DND-41 (cell line): ENCODE data around the gene LHX2.

Source experiments
- ATAC-seq: fragments of 200-7000 bp; cut with Tn5 transposase; 3 replicates; pipeline ENCODE4 v1.9.1; 2021; ENCODE audit warnings: low read depth; ENCODE audit not compliant: insufficient read depth
- DNase-seq: peaks from one replicate; pipeline ENCODE4 v3.0.0-alpha.2; 2020
- H2AFZ ChIP-seq: 2 replicates; pipeline ENCODE4 v1.6.0; 2012; ENCODE audit warnings: low read depth, low read length
- H3K27ac ChIP-seq: 2 replicates; pipeline ENCODE4 v1.5.1; 2012; ENCODE audit warnings: low read length, inconsistent platforms
- H3K27me3 ChIP-seq: fragments of 200-600 bp; sonication (generic); 2 replicates; pipeline ENCODE4 v1.6.0; 2012; ENCODE audit warnings: low read length, mild to moderate bottlenecking, inconsistent platforms; ENCODE audit not compliant: insufficient read depth, poor library complexity
- H3K36me3 ChIP-seq: 2 replicates; pipeline ENCODE4 v1.5.1; 2012; ENCODE audit warnings: low read length, inconsistent platforms; ENCODE audit not compliant: insufficient read depth
- H3K4me1 ChIP-seq: 2 replicates; pipeline ENCODE4 v1.5.1; 2012; ENCODE audit warnings: mild to moderate bottlenecking, low read length; ENCODE audit not compliant: insufficient read depth
- H3K4me2 ChIP-seq: 2 replicates; pipeline ENCODE4 v1.6.0; 2012; ENCODE audit warnings: mild to moderate bottlenecking, moderate library complexity, low read length, inconsistent platforms; ENCODE audit not compliant: insufficient read depth
- H3K4me3 ChIP-seq, 2 experiments: fragments of 200-600 bp in 1 of 2; shearing (Covaris generic) in 1 of 2; 2 replicates each; pipeline ENCODE4 v1.5.1; 2012 to 2016; ENCODE audit warnings: inconsistent platforms in 2 of 2, low read length in 2 of 2, mild to moderate bottlenecking in 2 of 2, low read depth in 1 of 2, moderate library complexity in 1 of 2
- H3K79me2 ChIP-seq: 2 replicates; pipeline ENCODE4 v1.6.0; 2012; ENCODE audit warnings: low read length, inconsistent platforms; ENCODE audit not compliant: insufficient read depth
- H3K9ac ChIP-seq: 2 replicates; pipeline ENCODE4 v1.6.0; 2012; ENCODE audit warnings: low read depth, mild to moderate bottlenecking, inconsistent platforms, low read length, moderate library complexity
- H3K9me3 ChIP-seq: 2 replicates; pipeline ENCODE4 v1.5.1; 2012; ENCODE audit warnings: low read length, moderate library complexity, mild to moderate bottlenecking, inconsistent platforms; ENCODE audit not compliant: insufficient read depth, severe bottlenecking
- H4K20me1 ChIP-seq: 2 replicates; pipeline ENCODE4 v1.6.0; 2012; ENCODE audit warnings: low read length; ENCODE audit not compliant: insufficient read depth
- EZH2 ChIP-seq: IDR thresholded peaks from 3 replicates; pipeline ENCODE4 v1.6.1; 2012; ENCODE audit warnings: borderline replicate concordance, low read depth, mild to moderate bottlenecking, moderate library complexity, low read length, inconsistent platforms; ENCODE audit not compliant: severe bottlenecking
- TF ChIP-seq, protein P1 (sequence below): IDR thresholded peaks from 2 replicates; pipeline ENCODE4 v1.5.1; 2012; ENCODE audit warnings: borderline replicate concordance, low read length, moderate library complexity, mild to moderate bottlenecking; ENCODE audit not compliant: poor library complexity, severe bottlenecking; ENCODE audit errors: extremely low read depth

The LHX2 gene

DNA sequence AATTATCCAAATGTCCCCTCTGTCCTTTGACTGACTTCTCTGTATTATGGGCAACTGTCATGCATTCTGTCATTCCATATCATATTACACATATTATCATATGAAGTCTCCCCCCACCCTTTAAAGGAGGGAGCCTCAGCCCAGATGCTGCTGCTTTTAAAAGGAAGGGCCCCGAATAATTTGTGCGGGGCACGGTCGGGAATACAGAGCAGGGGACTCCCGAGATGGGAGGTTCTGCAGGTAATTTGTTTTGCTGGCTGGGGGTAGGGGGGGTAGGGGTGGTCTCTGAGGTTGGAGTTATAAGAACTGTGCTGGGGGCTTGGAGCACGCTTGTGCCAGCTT lies 10.1 kb upstream of the LHX2 start:
- DNase-seq (no peak), ATAC-seq (no peak)
- H4K20me1 ChIP-seq: no peaks in the 10 kb centered on the region
- no peak overlapping the region for H3K9ac ChIP-seq
- H3K4me2 ChIP-seq: no peak overlapping the region
- no peaks in the 10 kb centered on the region for H3K36me3 ChIP-seq
- TF ChIP-seq, protein P1, sequence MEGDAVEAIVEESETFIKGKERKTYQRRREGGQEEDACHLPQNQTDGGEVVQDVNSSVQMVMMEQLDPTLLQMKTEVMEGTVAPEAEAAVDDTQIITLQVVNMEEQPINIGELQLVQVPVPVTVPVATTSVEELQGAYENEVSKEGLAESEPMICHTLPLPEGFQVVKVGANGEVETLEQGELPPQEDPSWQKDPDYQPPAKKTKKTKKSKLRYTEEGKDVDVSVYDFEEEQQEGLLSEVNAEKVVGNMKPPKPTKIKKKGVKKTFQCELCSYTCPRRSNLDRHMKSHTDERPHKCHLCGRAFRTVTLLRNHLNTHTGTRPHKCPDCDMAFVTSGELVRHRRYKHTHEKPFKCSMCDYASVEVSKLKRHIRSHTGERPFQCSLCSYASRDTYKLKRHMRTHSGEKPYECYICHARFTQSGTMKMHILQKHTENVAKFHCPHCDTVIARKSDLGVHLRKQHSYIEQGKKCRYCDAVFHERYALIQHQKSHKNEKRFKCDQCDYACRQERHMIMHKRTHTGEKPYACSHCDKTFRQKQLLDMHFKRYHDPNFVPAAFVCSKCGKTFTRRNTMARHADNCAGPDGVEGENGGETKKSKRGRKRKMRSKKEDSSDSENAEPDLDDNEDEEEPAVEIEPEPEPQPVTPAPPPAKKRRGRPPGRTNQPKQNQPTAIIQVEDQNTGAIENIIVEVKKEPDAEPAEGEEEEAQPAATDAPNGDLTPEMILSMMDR: no peak
- no peak for TF ChIP-seq EZH2
- H2AFZ ChIP-seq: no peak overlapping the region
- no peaks in the 10 kb centered on the region for H3K79me2 ChIP-seq
- no peak overlapping the region for H3K27ac ChIP-seq
- H3K4me1 ChIP-seq: no peaks in the 10 kb centered on the region
- H3K9me3 ChIP-seq: no peaks in the 10 kb centered on the region
- H3K4me3 ChIP-seq: no peak overlapping the region
- H3K27me3 ChIP-seq: peaks cover 31% of the 10 kb centered on the region

- Histone ChIP-seq H3K4me3 (no peak overlapping the region), H3K4me2 (no peak overlapping the region), H3K27me3 (peaks cover 37% of the 10 kb centered on the region), H3K9me3 (no peaks in the 10 kb centered on the region), H4K20me1 (no peaks in the 10 kb centered on the region), H3K4me1 (no peaks in the 10 kb centered on the region), H3K9ac (no peak overlapping the region), H3K36me3 (no peaks in the 10 kb centered on the region), H2AFZ (no peak overlapping the region), H3K27ac (no peak overlapping the region), H3K79me2 (no peaks in the 10 kb centered on the region)
- TF ChIP-seq EZH2: no peak
- TF ChIP-seq, protein P1: no peak
- ATAC-seq: no peak
- no peak for DNase-seq
Observed at GRCh38 chr9:124001866-124002525, 9.6 kb upstream of the LHX2 start.

DNA sequence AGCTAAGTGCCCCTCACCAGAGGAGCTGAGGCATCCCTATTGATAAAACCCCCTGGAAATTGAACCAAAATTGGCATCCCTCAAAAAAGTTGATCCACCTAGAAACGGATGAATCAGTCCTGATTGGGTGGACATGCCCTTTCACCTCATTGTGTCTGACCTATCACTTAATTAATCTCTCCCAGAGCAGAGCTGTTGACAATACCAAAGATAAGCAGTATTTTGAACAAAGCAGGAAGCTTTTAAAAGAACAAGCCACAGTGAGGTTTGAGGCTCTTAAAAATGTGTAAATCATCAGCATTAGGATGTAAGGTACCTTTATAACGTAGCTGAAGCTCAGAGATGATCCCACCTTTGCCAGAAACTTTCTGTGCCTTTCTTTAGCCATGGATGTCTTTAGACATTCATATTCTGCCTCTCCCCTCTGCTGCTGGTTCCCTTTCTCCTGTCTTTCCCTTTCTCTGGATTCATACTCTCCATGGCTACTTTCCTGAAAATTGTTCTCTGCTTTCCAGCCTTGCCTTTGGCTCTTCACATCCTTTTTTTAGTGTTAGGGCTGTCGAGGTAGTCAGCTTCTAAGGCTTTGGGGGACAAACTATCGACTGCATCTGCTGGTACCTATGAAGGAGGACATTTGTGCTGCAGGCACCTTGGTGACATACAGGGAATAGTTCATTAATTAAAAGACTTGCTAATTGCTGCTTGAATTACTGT lies 7.8 kb upstream of the LHX2 start:
- Histone ChIP-seq H3K9ac (no peak overlapping the region), H3K36me3 (no peaks in the 10 kb centered on the region), H4K20me1 (no peaks in the 10 kb centered on the region), H3K4me2 (no peak overlapping the region), H3K27ac (no peak overlapping the region), H3K9me3 (no peaks in the 10 kb centered on the region), H2AFZ (no peak overlapping the region), H3K79me2 (no peaks in the 10 kb centered on the region), H3K4me1 (no peaks in the 10 kb centered on the region), H3K4me3 (no peak overlapping the region), H3K27me3 (peaks cover 39% of the 10 kb centered on the region)
- TF ChIP-seq, protein P1: no peak
- no peak for TF ChIP-seq EZH2
- ATAC-seq: no peak
- no peak for DNase-seq
